Peyer's patch (tissue), 4 donors: ENCODE data around the gene TXNDC9.

Experiments used
- POLR2A ChIP-seq, 2 donors: fragments of 450-650 bp; IDR thresholded peaks; one replicate each; pipeline ENCODE4 v1.5.1; 2017; ENCODE audit warnings: antibody characterized with exemption in 2 of 2, mild to moderate bottlenecking in 2 of 2, moderate library complexity in 2 of 2
- TF ChIP-seq, protein P1 (sequence below), 6 experiments: fragments of 450-650 bp in 4 of 6; fragments of 200-600 bp in 2 of 6; sonication (generic) in 1 of 6; IDR thresholded peaks; one replicate each; pipeline ENCODE4 v1.5.1; 2017 to 2019; ENCODE audit warnings: antibody characterized with exemption in 6 of 6, mild to moderate bottlenecking in 3 of 6, moderate library complexity in 1 of 6

DNA sequence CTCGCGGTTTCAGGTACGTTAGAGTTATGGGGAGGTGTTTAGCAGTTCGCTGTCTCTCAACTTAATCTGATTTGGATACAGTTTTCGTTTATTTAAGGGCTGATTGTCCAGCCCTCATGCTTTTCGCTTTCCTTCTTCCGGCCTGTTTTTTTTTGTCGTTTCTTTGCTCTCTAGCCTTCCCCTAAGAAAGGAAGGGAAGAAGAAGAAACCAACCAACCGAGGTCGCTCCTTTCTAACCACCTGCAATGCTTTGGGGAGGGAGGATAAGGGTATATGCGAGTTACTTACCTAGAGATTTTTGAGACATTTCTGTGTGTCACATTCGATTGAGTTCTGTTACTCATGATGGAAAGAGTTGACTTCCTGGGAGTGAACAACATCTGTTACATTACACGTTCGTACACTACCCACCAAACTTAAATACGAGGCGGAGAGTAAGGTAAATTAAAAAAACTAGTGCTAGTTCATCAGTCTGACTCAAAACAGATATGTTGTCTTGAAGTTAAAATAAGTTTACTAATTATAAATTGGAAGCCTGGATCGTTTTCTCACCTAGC lies 2.0 kb upstream of the TXNDC9 start:
- TF ChIP-seq, protein P1, sequence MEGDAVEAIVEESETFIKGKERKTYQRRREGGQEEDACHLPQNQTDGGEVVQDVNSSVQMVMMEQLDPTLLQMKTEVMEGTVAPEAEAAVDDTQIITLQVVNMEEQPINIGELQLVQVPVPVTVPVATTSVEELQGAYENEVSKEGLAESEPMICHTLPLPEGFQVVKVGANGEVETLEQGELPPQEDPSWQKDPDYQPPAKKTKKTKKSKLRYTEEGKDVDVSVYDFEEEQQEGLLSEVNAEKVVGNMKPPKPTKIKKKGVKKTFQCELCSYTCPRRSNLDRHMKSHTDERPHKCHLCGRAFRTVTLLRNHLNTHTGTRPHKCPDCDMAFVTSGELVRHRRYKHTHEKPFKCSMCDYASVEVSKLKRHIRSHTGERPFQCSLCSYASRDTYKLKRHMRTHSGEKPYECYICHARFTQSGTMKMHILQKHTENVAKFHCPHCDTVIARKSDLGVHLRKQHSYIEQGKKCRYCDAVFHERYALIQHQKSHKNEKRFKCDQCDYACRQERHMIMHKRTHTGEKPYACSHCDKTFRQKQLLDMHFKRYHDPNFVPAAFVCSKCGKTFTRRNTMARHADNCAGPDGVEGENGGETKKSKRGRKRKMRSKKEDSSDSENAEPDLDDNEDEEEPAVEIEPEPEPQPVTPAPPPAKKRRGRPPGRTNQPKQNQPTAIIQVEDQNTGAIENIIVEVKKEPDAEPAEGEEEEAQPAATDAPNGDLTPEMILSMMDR (IDR thresholded peaks at IDR 0.05) = no peak
- TF ChIP-seq POLR2A (IDR thresholded peaks at IDR 0.05) = no peak
